ENCODE measurements around the gene ZCCHC13.
"Not testable (repeated sequence)": the region's sequence is repeated elsewhere in the genome, so short reads cannot be mapped to it uniquely, and the experiment has no call there.

Gene ZCCHC13

DNA sequence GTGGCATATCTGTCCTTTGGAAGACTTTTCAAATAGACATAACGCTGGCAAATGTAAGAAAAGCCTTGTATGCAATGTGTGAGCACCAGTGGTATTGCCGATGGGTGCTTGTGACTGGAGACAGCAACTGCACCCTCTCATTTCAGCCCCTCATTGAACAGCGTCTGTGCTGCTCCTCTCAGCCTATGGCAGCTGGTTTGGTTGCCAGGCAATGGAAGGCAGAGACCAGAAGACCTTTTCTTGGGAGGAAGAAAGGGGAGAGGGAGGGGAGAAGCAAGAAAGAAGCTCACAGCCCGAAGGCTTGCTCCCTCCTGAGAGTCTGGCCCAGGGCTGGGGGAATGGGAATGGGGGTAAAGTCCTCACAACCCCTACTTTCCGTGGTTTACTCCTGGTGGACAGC, 20.2 kb downstream of the ZCCHC13 start:
- DNase-seq: no peak

DNA sequence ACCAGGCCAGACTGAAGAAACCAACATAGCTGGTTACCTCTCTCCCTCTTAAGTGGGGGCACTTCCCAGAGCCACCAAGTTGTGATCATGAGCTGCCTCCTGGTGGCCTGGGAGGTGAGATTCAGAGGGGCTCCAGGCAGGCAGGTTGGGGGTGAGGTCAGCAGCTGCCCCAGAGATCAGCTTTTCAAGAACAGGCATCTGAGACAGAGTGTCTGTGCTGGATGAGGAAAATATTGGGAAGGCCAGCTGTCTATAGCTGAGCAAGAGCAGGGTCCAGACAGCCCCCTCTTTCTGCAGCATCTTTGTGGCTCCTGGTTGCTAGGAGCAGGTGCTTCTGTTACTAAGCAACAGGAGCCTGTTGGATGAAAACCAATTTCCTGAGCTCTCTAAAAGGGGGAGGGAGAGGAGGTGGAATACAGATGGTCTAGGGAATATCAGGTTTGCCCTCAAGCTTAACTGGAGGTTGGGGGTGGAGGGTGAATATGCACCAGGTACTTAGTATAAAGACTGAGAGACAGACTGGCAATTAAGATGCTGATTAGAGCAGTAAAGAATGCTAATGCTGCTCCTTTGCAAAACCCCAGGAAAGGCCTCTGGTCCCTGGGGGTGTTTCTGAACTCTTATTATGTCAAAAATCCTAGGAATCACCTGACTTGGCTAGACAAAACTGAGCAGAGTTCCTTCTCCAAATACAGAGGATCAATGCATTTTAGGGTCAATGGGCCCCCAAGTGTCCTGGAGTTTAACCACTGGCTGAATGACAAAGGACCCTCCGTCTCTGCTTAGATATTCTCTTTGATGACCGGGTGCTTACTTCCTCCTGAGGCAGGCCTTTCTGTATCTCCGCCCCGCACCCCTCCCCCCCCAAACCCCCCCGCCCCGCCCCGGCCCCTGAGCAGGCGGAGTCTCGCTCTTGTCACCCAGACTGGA, 21.4 kb downstream of the ZCCHC13 start:
- DNase-seq: peak in 1 of 2 experiments; percentile 0

DNA sequence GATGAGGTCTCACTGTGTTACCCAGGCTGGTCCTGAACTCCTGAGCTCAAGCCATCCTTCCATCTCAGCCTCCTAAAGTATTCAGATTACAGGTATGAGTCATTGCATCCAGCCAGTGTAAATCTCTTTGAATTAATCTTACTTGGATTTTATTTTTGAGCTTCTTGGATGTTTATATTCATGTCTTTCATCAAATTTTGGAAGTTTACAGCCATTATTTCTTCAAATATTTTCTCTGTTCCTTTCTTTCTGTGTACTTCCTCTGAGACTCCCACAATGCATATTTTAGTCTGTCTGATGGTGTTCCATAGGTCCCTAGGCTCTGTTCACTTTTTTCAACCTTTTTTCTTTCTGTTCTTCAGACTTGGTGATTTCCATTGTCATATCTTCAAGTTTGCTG, 34.9 kb downstream of the ZCCHC13 start:
- DNase-seq: no peak

DNA sequence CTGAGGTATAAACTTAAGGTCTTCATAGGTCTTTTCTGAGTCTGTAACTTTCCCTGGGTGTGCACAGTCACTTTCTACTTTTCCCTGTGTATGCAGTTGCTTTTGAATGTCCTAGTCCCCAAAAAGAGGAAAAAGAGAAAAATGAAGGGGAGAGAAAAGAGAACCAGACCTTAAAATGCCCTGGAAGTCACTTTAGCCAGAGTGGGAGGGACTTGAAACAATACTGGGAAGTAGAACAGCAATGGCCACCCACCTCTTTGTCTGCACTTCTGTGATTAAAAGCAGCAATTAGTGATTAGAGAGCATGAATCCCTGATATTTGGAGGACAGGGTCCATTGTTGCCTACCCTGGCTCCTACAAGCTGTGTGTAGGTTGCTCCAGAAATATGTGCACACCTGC, 36.1 kb downstream of the ZCCHC13 start:
- DNase-seq: no peak

DNA sequence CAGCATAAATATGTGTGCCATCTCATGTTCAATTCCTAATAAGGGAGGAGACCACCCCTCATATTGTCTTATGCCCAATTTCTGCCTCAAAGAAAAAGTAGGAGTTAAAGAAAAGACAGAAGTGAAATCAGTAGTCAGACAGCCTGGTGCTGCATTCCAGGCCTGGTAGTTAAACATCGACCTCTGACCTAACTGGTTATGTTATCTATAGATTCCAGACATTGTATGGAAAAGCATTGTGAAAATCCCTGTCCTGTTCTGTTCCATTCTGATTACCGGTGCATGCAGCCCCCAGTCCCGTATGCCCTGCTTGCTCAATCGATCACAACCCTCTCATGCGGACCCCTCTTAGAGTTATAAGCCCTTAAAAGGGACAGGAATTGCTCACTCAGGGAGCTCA, 38.2 kb downstream of the ZCCHC13 start:
- not testable (repeated sequence) for DNase-seq

DNA sequence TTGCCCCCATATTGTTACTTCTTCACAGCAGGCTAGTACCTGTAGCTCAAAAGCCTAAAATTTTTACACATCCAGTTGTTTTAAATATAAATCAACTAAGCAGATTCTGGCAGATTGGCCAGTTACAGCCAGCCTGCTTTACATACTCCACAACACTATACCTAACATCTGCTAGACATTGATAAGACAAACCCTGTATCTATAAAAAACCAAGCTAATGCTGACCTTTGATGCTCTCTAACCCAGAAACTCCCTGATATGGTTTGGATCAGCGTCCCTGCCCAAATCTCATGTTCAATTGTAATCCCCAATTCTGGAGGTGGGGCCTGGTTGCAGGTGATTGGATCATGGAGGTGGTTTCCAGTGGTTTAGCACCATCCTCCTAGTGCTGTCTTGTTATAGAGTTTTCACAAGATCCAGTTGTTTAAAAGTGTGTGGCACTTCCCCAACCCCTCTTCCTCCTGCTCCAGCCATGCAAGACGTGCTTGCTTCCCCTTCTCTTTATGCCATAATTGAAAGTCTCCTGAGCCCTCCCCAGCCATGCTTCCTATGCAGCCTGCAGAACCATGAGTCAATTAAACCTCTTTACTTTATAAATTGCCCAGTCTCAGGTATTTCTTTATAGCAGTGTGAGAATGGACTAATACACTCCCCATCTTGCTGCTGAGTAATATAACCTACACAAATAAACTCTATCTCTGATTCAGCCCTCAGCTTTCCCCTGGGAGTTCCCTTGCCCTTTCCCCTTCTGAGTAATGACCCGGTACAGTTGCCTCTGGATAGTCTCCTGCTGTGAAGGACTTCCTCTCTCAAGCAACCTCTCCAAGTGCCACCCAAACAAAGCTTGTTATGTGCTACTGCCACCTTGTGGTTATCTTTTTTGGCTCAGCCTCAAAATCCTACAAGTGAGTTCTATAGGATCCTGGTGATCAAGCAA, 39.6 kb downstream of the ZCCHC13 start:
- peak; percentile 56 to 76 for DNase-seq

DNA sequence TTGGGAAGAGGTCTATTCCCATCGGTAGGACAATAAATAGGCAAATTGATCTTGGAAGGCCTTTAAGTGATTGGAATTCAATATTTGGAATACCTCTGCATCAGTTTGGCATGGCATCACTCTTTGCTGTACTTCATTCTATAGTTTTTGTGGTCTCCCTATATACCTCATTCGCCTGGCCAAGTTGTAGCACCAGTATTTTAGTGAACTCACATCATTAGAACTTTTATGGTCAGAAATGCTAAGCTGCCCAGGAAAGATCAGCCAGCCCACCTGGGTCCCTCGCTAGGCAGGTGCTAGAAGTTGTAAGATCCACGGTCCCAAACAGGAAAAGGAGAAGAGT, 40.3 kb downstream of the ZCCHC13 start:
- no peak for DNase-seq

DNA sequence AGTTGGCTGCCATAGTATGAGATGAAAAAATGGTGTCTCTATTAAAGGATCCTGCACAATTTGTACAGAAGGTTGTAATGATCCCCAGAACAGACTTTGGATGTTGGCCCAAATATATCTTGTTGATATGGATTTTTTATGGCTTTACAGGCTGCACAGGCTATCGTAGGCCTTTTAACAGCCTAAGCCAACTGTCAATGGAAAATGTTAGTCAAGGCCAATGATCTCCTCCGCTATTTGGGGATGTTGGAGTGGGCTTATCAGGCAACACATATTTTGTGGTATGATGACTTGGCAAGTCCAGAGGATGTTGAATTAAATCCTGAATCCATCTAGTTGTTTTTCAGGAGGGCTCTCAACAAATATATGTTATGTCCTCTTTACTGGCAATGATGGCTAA, 42.1 kb downstream of the ZCCHC13 start:
- no peak for DNase-seq

DNA sequence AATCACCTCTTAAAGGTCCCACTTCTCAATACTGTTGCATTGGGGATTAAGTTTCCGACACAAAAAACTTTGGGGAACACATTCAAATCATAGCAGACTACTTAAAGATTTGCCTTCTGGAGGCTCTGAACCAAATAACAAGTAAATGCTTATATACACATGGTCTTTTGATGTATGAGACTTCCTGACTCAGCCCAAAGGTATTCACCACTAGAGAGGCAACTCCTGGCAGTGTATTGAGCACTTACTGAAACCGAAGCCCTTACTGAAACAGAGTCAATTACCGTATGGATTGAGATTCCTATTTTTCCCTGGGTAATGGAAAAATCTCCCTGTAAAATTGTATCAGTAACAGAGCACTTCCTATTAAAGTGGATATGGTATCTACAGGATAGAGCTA, 45.4 kb downstream of the ZCCHC13 start:
- no peak for DNase-seq

DNA sequence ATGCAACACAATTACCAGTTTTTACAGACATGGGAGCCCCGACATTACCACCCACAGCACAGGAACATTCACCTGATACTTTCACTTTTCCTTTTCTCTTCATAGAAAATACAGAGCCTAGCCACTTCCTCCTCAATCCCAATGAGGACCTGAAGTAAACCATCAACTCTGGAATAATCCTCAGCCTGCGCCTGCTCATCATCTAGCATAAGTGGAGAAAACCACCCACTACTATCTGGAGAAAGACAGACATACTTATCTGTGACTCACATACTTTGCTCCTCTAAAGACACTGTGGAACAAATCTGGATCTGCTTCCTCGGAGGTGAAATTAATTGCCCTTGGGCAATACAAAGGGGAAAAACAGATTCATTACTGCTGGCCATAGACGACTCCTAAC, 47.8 kb downstream of the ZCCHC13 start:
- DNase-seq: no peak

DNA sequence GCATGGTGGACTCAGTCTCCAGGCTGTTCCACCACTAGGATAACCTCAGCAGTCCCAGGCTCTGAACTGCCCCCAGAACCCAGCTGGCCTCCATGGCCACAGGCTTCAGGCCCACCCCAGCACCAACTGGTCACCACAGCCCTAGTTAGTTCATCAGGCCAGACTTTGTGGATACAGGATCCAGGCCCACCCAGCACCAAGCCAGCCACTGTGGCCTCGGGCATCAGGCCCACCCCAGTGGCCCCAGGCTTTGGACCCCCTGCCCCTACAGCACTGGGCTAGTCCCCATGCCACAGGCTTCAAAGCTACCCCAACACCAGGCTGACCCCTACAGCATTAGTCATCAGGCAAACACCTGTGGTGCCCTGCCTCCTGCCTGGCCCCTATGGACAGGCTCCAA, 50.0 kb downstream of the ZCCHC13 start:
- no peak for DNase-seq
